A673 (cell line): ENCODE data around the gene ZNF3.

ENCODE experiments used
- EZH2 ChIP-seq: fragments of 200-600 bp; sonication (generic); IDR thresholded peaks from 2 replicates; pipeline ENCODE4 v1.6.1; 2017; ENCODE audit warnings: borderline replicate concordance, low read depth, mild to moderate bottlenecking, mixed read lengths, antibody characterized with exemption, low read length; ENCODE audit not compliant: poor library complexity, severe bottlenecking
- TF ChIP-seq, protein P1 (sequence below): fragments of 300-800, 200-600 bp; sonication (generic); conservative IDR thresholded peaks from 2 replicates; pipeline ENCODE4 v1.5.1; 2017; ENCODE audit warnings: low read depth, mild to moderate bottlenecking, antibody characterized with exemption, low read length, moderate library complexity, mixed read lengths

DNA sequence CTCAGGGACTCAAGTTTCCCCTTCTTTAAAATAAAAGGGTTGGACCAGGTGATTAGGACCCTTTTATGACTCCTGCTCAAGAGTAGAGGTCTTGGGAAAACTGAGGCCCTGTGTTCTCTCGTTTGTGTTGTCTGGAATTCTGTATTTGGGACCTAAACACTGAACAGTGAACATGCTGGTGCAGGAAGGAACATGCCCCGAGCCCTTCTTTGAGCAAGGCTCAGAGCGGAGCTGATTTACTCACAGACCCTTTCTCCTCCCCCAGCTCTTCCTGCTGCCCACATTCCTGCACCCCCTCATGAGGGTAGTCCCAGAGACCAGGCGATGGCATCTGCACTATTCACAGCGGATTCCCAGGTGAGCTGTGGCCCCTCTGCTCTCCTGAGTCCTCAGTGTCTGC, 51.9 kb downstream of the ZNF3 start:
- TF ChIP-seq, protein P1, sequence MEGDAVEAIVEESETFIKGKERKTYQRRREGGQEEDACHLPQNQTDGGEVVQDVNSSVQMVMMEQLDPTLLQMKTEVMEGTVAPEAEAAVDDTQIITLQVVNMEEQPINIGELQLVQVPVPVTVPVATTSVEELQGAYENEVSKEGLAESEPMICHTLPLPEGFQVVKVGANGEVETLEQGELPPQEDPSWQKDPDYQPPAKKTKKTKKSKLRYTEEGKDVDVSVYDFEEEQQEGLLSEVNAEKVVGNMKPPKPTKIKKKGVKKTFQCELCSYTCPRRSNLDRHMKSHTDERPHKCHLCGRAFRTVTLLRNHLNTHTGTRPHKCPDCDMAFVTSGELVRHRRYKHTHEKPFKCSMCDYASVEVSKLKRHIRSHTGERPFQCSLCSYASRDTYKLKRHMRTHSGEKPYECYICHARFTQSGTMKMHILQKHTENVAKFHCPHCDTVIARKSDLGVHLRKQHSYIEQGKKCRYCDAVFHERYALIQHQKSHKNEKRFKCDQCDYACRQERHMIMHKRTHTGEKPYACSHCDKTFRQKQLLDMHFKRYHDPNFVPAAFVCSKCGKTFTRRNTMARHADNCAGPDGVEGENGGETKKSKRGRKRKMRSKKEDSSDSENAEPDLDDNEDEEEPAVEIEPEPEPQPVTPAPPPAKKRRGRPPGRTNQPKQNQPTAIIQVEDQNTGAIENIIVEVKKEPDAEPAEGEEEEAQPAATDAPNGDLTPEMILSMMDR: no peak
- TF ChIP-seq EZH2: no peak
